Endothelial cell (in vitro differentiated cells): Measurements from ENCODE around the gene ZNF420. TPM values are rescaled to one million over a fixed set of nuclear protein-coding genes. Genes with fewer than 3 reads are reported as not detected.

Source experiments
- DNase-seq: peaks from one replicate; pipeline ENCODE4 v3.0.0; 2021; ENCODE audit warnings: low spot score
- H3K27ac Mint-ChIP-seq: one replicate; pipeline ENCODE4 v1.8.0; 2021; ENCODE audit warnings: mixed read lengths, inconsistent platforms; ENCODE audit not compliant: unreplicated experiment
- H3K27me3 Mint-ChIP-seq: one replicate; pipeline ENCODE4 v1.8.0; 2021; ENCODE audit warnings: mild to moderate bottlenecking, moderate library complexity, mixed read lengths, inconsistent platforms; ENCODE audit not compliant: unreplicated experiment
- H3K36me3 Mint-ChIP-seq: one replicate; pipeline ENCODE4 v1.8.0; 2021; ENCODE audit warnings: mild to moderate bottlenecking, low read depth, mixed read lengths, inconsistent platforms; ENCODE audit not compliant: unreplicated experiment
- H3K4me1 Mint-ChIP-seq: one replicate; pipeline ENCODE4 v1.8.0; 2021; ENCODE audit warnings: mild to moderate bottlenecking, mixed read lengths, inconsistent platforms; ENCODE audit not compliant: unreplicated experiment
- H3K4me3 Mint-ChIP-seq: one replicate; pipeline ENCODE4 v1.8.0; 2021; ENCODE audit warnings: mild to moderate bottlenecking, mixed read lengths, inconsistent platforms; ENCODE audit not compliant: unreplicated experiment
- H3K9me3 Mint-ChIP-seq: one replicate; pipeline ENCODE4 v1.8.0; 2021; ENCODE audit warnings: mixed read lengths, inconsistent platforms; ENCODE audit not compliant: unreplicated experiment
- CTCF ChIP-seq: fragments of 200-600 bp; sonication (generic); IDR thresholded peaks from one replicate; pipeline ENCODE4 v1.5.0; 2021; ENCODE audit warnings: antibody characterized with exemption; ENCODE audit not compliant: unreplicated experiment
- total RNA-seq: library from RNA; stranded (reverse); fragmentation: NEBNext Ultra II Directional; extraction: Animal tissue kit (Norgen Biotek cat#: 25700); gene quantifications from one replicate; pipeline ENCODE4 v1.2.1, GENCODE V29; 2021; ENCODE audit not compliant: unreplicated experiment

ZNF420 gene
- total RNA-seq, 1 donor from 2014 or later = 13.1 TPM

GRCh38 chr19:37136111-37136510 lies 57.9 kb downstream of the ZNF420 start:
- H3K36me3 Mint-ChIP-seq = peaks cover 41% of the 10 kb centered on the region
- DNase-seq = no peak
- no peak overlapping the region for H3K4me3 Mint-ChIP-seq
- no peaks in the 10 kb centered on the region for H3K4me1 Mint-ChIP-seq
- peaks cover 30% of the 10 kb centered on the region for H3K9me3 Mint-ChIP-seq
- no peak for TF ChIP-seq CTCF
- peaks cover 3% of the 10 kb centered on the region for H3K27me3 Mint-ChIP-seq
- no peak overlapping the region for H3K27ac Mint-ChIP-seq

GRCh38 chr19:37148214-37148613 lies 70.0 kb downstream of the ZNF420 start:
- Mint-ChIP-seq H3K27ac (no peak overlapping the region), H3K4me3 (peak overlapping the region; percentile 78), H3K4me1 (no peaks in the 10 kb centered on the region), H3K27me3 (peaks cover 3% of the 10 kb centered on the region), H3K9me3 (peaks cover 35% of the 10 kb centered on the region), H3K36me3 (peaks cover 64% of the 10 kb centered on the region)
- no peak for TF ChIP-seq CTCF
- no peak for DNase-seq

- H3K9me3 Mint-ChIP-seq = peaks cover 55% of the 10 kb centered on the region
- H3K27me3 Mint-ChIP-seq = peaks cover 5% of the 10 kb centered on the region
- peaks cover 84% of the 10 kb centered on the region for H3K36me3 Mint-ChIP-seq
- DNase-seq = no peak
- H3K4me1 Mint-ChIP-seq = no peaks in the 10 kb centered on the region
- no peak for TF ChIP-seq CTCF
- no peak overlapping the region for H3K4me3 Mint-ChIP-seq
- H3K27ac Mint-ChIP-seq = no peak overlapping the region
Measured at GRCh38 chr19:37160153-37160552, 81.9 kb downstream of the ZNF420 start.

- Mint-ChIP-seq H3K27ac (no peak overlapping the region), H3K4me1 (no peaks in the 10 kb centered on the region), H3K9me3 (peaks cover 26% of the 10 kb centered on the region), H3K27me3 (peaks cover 3% of the 10 kb centered on the region), H3K36me3 (peaks cover 77% of the 10 kb centered on the region), H3K4me3 (no peak overlapping the region)
- no peak for DNase-seq
- no peak for TF ChIP-seq CTCF
Measured at GRCh38 chr19:37165635-37166034, 87.4 kb downstream of the ZNF420 start.

GRCh38 chr19:37172368-37173366 lies 94.4 kb downstream of the ZNF420 start, which contains the start of gene ZNF585A:
ZNF585A (minus strand) TSS chr19:37172695; CDS start chr19:37169910, 2,785 bp downstream.
- Mint-ChIP-seq H3K9me3 (peaks cover 24% of the 10 kb centered on the region), H3K27me3 (no peaks in the 10 kb centered on the region), H3K27ac (no peak within 1 kb of the TSS), H3K4me3 (no peak within 1 kb of the TSS), H3K36me3 (peaks cover 36% of the 10 kb centered on the region), H3K4me1 (no peaks in the 10 kb centered on the region)
- peak; percentile 79 for DNase-seq
- TF ChIP-seq CTCF = no peak
